ENCODE data around the gene SHC2. TPM values are rescaled to one million over a fixed set of nuclear protein-coding genes. Genes with fewer than 3 reads are reported as not detected.
"Not testable (repeated sequence)": the region's sequence is repeated elsewhere in the genome, so short reads cannot be mapped to it uniquely, and the experiment has no call there.

The SHC2 gene
- total and polyA plus RNA-seq, 2 of the 8 experiments (the other 6 are each of a cell fraction or from before 2014, with no cell fraction given), result 4.4 to 7.3 TPM

DNA sequence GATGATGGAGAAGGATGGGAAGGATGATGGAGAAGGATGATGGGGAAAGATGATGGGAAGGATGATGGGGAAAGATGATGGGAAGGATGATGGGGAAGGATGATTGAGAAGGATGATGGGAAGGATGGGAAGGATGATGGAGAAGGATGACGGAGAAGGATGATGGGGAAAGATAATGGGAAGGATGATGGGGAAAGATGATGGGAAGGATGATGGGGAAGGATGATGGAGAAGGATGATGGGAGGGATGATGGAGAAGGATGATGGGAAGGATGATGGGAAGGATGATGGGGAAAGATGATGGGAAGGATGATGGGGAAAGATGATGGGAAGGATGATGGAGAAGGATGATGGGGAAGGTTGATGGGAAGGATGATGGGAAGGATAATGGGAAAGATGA is 66.0 kb downstream of the SHC2 start:
- H2AK5ac ChIP-seq (ENCODE audit: low read depth, low read length); H4K5ac ChIP-seq (ENCODE audit: insufficient read length, low read depth, low read length); H3K4me3 ChIP-seq (ENCODE audit: extremely low read depth in 1 of 4, insufficient read depth in 2 of 4, low read depth in 3 of 4, low read length in 4 of 4); H2BK120ac ChIP-seq (replicated peaks; ENCODE audit: low read depth, low read length); H3K36me3 ChIP-seq (ENCODE audit: control insufficient read depth in 2 of 4, insufficient read depth in 4 of 4, low read length in 3 of 4); POLR2A ChIA-PET (ENCODE audit: partially characterized antibody); H3K56ac ChIP-seq (replicated peaks; ENCODE audit: insufficient read length, low read depth, low read length); H3K4ac ChIP-seq (replicated peaks; ENCODE audit: insufficient read length, low read depth, low read length); H3K27me3 ChIP-seq (replicated peaks in 1 of 4; ENCODE audit: control insufficient read depth in 3 of 4, extremely low read depth in 1 of 4, insufficient read depth in 3 of 4, low read length in 3 of 4); H3K27ac ChIP-seq (ENCODE audit: low read depth, low read length); H3K4me1 ChIP-seq (replicated peaks in 1 of 4; ENCODE audit: control insufficient read depth in 3 of 4, insufficient read depth in 4 of 4, low read length in 3 of 4); H4K91ac ChIP-seq (replicated peaks; ENCODE audit: insufficient read length, low read length); H4K8ac ChIP-seq (ENCODE audit: extremely low read depth, insufficient read depth, low read length); H4K20me1 ChIP-seq (replicated peaks in 1 of 2; ENCODE audit: control insufficient read depth in 1 of 2, insufficient read depth in 2 of 2, low read length in 2 of 2); H3K9ac ChIP-seq (replicated peaks in 1 of 4; ENCODE audit: extremely low read depth in 1 of 4, low read depth in 3 of 4, low read length in 3 of 4); DNase-seq (ENCODE audit: low read depth in 1 of 2, low spot score in 2 of 2); H3K18ac ChIP-seq (ENCODE audit: extremely low read depth, low read length); FAIRE-seq; H3K14ac ChIP-seq (ENCODE audit: insufficient read length); H2AFZ ChIP-seq (ENCODE audit: low read length); H3K79me2 ChIP-seq (ENCODE audit: control insufficient read depth in 1 of 2, insufficient read depth in 2 of 2, low read length in 2 of 2); H3K23ac ChIP-seq (ENCODE audit: insufficient read length); H2BK15ac ChIP-seq (ENCODE audit: low read length); H3K4me2 ChIP-seq (ENCODE audit: insufficient read depth in 1 of 2, low read depth in 2 of 2, low read length in 2 of 2); H2BK5ac ChIP-seq (ENCODE audit: low read depth, low read length); H3K79me1 ChIP-seq (ENCODE audit: low read depth, low read length); H2BK12ac ChIP-seq (ENCODE audit: low read depth, low read length); CTCF ChIA-PET (ENCODE audit: partially characterized antibody); H2BK20ac ChIP-seq (ENCODE audit: low read length): not testable (repeated sequence)
- H3K9me3 ChIP-seq (ENCODE audit: insufficient read depth in 2 of 2, low read depth in 1 of 2, low read length in 1 of 2), result peaks cover 13% of the 10 kb centered on the region in 2 experiments; a peak in 3 of 4 replicates
- peaks cover 19% of the 10 kb centered on the region for H3K23me2 ChIP-seq (ENCODE audit: low read depth, low read length)
- 89 to 97% methylated on average over 1 of the region's 1 CpG for WGBS, 2 experiments (ENCODE audit: extremely low coverage in 1 of 2, insufficient coverage in 1 of 2, insufficient read length in 1 of 2, insufficient replicate concordance in 2 of 2, low coverage in 1 of 2, low lambda C conversion rate in 2 of 2, missing lambda C conversion rate in 1 of 2)

GRCh38 chr19:393560-393959 is 67.3 kb downstream of the SHC2 start:
- CTCF ChIA-PET (ENCODE audit: partially characterized antibody); FAIRE-seq; H3K14ac ChIP-seq (ENCODE audit: insufficient read length); H4K91ac ChIP-seq (replicated peaks; ENCODE audit: insufficient read length, low read length); H3K27ac ChIP-seq (ENCODE audit: low read depth, low read length); H2BK12ac ChIP-seq (ENCODE audit: low read depth, low read length); H3K4me1 ChIP-seq (replicated peaks in 1 of 4; ENCODE audit: control insufficient read depth in 3 of 4, insufficient read depth in 4 of 4, low read length in 3 of 4); POLR2A ChIA-PET (ENCODE audit: partially characterized antibody); H3K23ac ChIP-seq (ENCODE audit: insufficient read length); H4K5ac ChIP-seq (ENCODE audit: insufficient read length, low read depth, low read length); H3K4me3 ChIP-seq (ENCODE audit: extremely low read depth in 1 of 4, insufficient read depth in 2 of 4, low read depth in 3 of 4, low read length in 4 of 4); DNase-seq (ENCODE audit: low read depth in 1 of 2, low spot score in 2 of 2); H4K20me1 ChIP-seq (replicated peaks in 1 of 2; ENCODE audit: control insufficient read depth in 1 of 2, insufficient read depth in 2 of 2, low read length in 2 of 2); H2BK15ac ChIP-seq (ENCODE audit: low read length); H3K4me2 ChIP-seq (ENCODE audit: insufficient read depth in 1 of 2, low read depth in 2 of 2, low read length in 2 of 2); H3K79me2 ChIP-seq (ENCODE audit: control insufficient read depth in 1 of 2, insufficient read depth in 2 of 2, low read length in 2 of 2); H3K9ac ChIP-seq (replicated peaks in 1 of 4; ENCODE audit: extremely low read depth in 1 of 4, low read depth in 3 of 4, low read length in 3 of 4); H2BK120ac ChIP-seq (replicated peaks; ENCODE audit: low read depth, low read length); H3K18ac ChIP-seq (ENCODE audit: extremely low read depth, low read length); H3K56ac ChIP-seq (replicated peaks; ENCODE audit: insufficient read length, low read depth, low read length); H2AFZ ChIP-seq (ENCODE audit: low read length); H3K4ac ChIP-seq (replicated peaks; ENCODE audit: insufficient read length, low read depth, low read length); H3K27me3 ChIP-seq (replicated peaks in 1 of 4; ENCODE audit: control insufficient read depth in 3 of 4, extremely low read depth in 1 of 4, insufficient read depth in 3 of 4, low read length in 3 of 4); H2BK20ac ChIP-seq (ENCODE audit: low read length); H3K36me3 ChIP-seq (ENCODE audit: control insufficient read depth in 2 of 4, insufficient read depth in 4 of 4, low read length in 3 of 4); H3K79me1 ChIP-seq (ENCODE audit: low read depth, low read length); H2BK5ac ChIP-seq (ENCODE audit: low read depth, low read length); H2AK5ac ChIP-seq (ENCODE audit: low read depth, low read length); H4K8ac ChIP-seq (ENCODE audit: extremely low read depth, insufficient read depth, low read length): not testable (repeated sequence)
- peaks cover 13% of the 10 kb centered on the region in 2 experiments; a peak in 3 of 4 replicates for H3K9me3 ChIP-seq (ENCODE audit: insufficient read depth in 2 of 2, low read depth in 1 of 2, low read length in 1 of 2)
- H3K23me2 ChIP-seq (ENCODE audit: low read depth, low read length), result peaks cover 19% of the 10 kb centered on the region

Measured in H1 (cell line).